BJ (cell line): ENCODE measurements around the gene MPPED1. TPM values are rescaled to one million over a fixed set of nuclear protein-coding genes. Genes with fewer than 3 reads are reported as not detected.

Source experiments
- CTCF ChIA-PET: fragments of 350-600 bp; formaldehyde crosslinking; extraction: SDS; loops from one replicate; lab custom pipeline; 2021; ENCODE audit warnings: antibody characterized with exemption, inconsistent platforms; lab: Yijun Ruan, JAX
- POLR2A ChIA-PET: fragments of 300-600 bp; sonication (Branson Sonifier 250); formaldehyde crosslinking; extraction: SDS; loops from one replicate; lab custom pipeline; 2021; ENCODE audit warnings: antibody characterized with exemption; lab: Charles Lee
- DNase-seq: peaks from one replicate; pipeline ENCODE4 v3.0.0-alpha.2; 2011; ENCODE audit warnings: low read depth
- H3K27me3 ChIP-seq: 2 replicates; pipeline ENCODE4 v1.6.0; 2011; ENCODE audit warnings: low read length; ENCODE audit not compliant: control insufficient read depth, insufficient read depth
- H3K36me3 ChIP-seq: 2 replicates; pipeline ENCODE4 v1.5.1; 2011; ENCODE audit warnings: low read length; ENCODE audit not compliant: control insufficient read depth, insufficient read depth
- H3K4me3 ChIP-seq: 2 replicates; pipeline ENCODE4 v1.5.1; 2011; ENCODE audit warnings: low read depth, mild to moderate bottlenecking, control low read depth, low read length
- CTCF ChIP-seq: IDR thresholded peaks from 2 replicates; pipeline ENCODE4 v1.5.1; 2011; ENCODE audit warnings: low read depth, mild to moderate bottlenecking, control low read depth, inconsistent platforms, low read length, moderate library complexity; ENCODE audit not compliant: insufficient read depth
- polyA plus RNA-seq: library from polyadenylated mRNA; depleted of rRNA; stranded (reverse); fragments of >200 nt; gene quantifications from 2 replicates; pipeline ENCODE4 v1.2.3, GENCODE V29; 2011

The MPPED1 gene
- polyA plus RNA-seq, 1 experiment, result not detected

DNA sequence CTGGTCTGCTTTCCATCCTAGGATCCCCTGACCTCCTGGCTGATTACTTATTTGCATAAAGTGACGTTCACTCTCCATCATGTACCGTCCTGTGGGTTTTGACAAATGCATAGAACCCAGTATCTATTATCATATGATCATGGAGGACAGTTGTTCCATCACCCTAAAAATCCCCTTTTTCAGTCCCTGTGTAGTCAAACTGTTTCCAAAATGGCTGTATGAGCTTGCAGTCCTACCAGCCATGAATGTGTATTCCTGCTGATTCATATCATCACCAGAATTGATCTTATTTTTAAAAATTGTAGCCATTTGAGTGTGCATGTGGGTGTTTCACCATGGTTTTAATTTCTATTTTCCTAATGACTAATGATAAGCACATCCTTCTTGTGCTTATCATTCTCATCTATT is 108.8 kb downstream of the MPPED1 start:
- Histone ChIP-seq H3K27me3 (no peaks in the 10 kb centered on the region), H3K36me3 (no peaks in the 10 kb centered on the region), H3K4me3 (no peak overlapping the region)
- ChIA-PET POLR2A (no interaction called here), CTCF (interaction anchor here (0.5 kb wide), 1 partner anchor 187 kb away, joined by 3 read pairs; no protein-coding TSS in a partner anchor)
- DNase-seq, result no peak
- no peak for TF ChIP-seq CTCF

DNA sequence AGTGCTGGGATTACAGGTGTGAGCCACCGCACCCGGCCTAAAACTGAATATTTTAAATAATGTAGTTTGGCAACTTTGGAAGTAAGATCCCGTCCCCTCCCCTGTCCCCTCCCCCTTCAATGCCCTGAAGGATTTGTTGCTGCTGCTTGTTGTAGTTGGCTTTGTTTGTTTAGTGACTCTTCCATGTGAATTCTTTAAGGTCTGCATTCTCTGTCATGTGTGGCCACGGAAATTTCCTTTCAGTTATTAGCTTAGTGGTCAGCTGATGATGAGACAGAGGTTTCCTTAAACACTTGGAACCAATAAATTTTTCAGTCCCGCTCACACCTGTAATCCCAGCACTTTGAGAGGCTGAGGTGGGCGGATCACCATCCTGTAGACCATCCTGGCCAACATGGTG is 109.9 kb downstream of the MPPED1 start:
- CTCF ChIA-PET, result no interaction called here
- POLR2A ChIA-PET, result no interaction called here

GRCh38 chr22:43526117-43526655 is 114.4 kb downstream of the MPPED1 start:
- CTCF ChIA-PET, result no interaction called here

More for the DNA sequence above, 109.9 kb downstream of the MPPED1 start:
- Histone ChIP-seq H3K36me3 (no peaks in the 10 kb centered on the region), H3K4me3 (no peak overlapping the region), H3K27me3 (no peaks in the 10 kb centered on the region)
- TF ChIP-seq CTCF, result no peak
- DNase-seq, result no peak

GRCh38 chr22:43526946-43527345 is 115.1 kb downstream of the MPPED1 start:
- CTCF ChIA-PET, result no interaction called here
- POLR2A ChIA-PET, result no interaction called here
- Histone ChIP-seq H3K4me3 (no peak overlapping the region), H3K36me3 (no peaks in the 10 kb centered on the region), H3K27me3 (no peaks in the 10 kb centered on the region)
- TF ChIP-seq CTCF, result no peak
- no peak for DNase-seq

More at GRCh38 chr22:43526117-43526655, 114.4 kb downstream of the MPPED1 start:
- Histone ChIP-seq H3K27me3 (no peaks in the 10 kb centered on the region), H3K36me3 (no peaks in the 10 kb centered on the region), H3K4me3 (no peak overlapping the region)
- no peak for TF ChIP-seq CTCF
- DNase-seq, result no peak
- POLR2A ChIA-PET, result no interaction called here

DNA sequence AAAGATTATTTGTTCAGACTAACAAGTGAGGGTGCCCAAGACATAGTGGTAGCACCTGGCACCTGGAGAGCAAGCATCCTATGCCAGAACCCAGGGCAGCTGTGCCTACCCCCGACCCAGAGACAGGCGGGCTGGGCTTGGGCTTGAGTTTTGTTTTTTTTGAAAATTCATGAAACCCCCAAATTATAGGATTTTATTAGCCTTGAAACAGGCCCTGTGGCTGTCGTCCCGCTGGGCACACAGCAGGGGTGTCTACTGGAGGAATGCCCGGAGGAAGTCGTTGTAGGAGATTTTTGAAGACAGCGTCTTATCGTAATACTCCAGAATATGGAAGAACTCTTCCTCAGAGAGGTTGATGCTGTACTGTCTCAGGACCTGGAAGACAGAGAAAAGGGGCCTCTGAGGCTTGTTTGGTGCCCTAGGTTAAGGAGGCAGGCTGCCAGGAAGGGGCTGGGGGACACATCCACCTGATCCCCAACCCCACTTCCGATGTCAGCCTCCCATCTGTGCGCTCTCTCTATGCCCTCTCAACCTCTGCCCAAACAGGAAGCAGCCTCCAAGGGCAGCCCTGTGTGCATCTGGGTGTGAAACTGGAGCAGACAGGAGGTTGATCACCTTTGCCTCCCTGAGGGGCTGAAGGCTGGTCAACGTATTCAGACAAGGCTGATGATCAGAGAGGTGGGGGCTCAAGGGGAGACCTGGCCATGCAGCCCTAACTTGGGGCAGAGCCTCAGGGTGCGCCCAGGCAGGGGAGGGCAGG is 117.0 kb downstream of the MPPED1 start:
- no peak for TF ChIP-seq CTCF
- CTCF ChIA-PET, result no interaction called here
- POLR2A ChIA-PET, result no interaction called here

More for the DNA sequence above, 117.0 kb downstream of the MPPED1 start:
- H3K36me3 ChIP-seq, result no peaks in the 10 kb centered on the region
- no peak overlapping the region for H3K4me3 ChIP-seq
- H3K27me3 ChIP-seq, result no peaks in the 10 kb centered on the region
- no peak for DNase-seq
